SJCRH30 (cell line): ENCODE results near the gene SPG11. TPM values are rescaled to one million over a fixed set of nuclear protein-coding genes. Genes with fewer than 3 reads are reported as not detected.
"Not testable (repeated sequence)": the region's sequence is repeated elsewhere in the genome, so short reads cannot be mapped to it uniquely, and the experiment has no call there.

Experiments used
- DNase-seq, 2 experiments: peaks; one replicate each; pipeline ENCODE4 v3.0.0-alpha.2; 2015 to 2020
- H3K27ac ChIP-seq: fragments of 250-450 bp; sonication (Bioruptor Pico); 2 replicates; pipeline ENCODE4 v1.5.1; 2020; ENCODE audit warnings: mild to moderate bottlenecking, moderate library complexity
- H3K27me3 ChIP-seq: fragments of 250-450 bp; sonication (Bioruptor Pico); 2 replicates; pipeline ENCODE4 v1.5.1; 2020; ENCODE audit warnings: mild to moderate bottlenecking, moderate library complexity
- H3K36me3 ChIP-seq: fragments of 250-450 bp; sonication (Bioruptor Pico); 2 replicates; pipeline ENCODE4 v1.5.1; 2020; ENCODE audit warnings: mild to moderate bottlenecking, moderate library complexity
- H3K4me1 ChIP-seq: fragments of 250-450 bp; sonication (Bioruptor Pico); 2 replicates; pipeline ENCODE4 v1.5.1; 2020; ENCODE audit warnings: mild to moderate bottlenecking, moderate library complexity
- H3K4me3 ChIP-seq: fragments of 250-450 bp; sonication (Bioruptor Pico); 2 replicates; pipeline ENCODE4 v1.5.1; 2020; ENCODE audit warnings: mild to moderate bottlenecking, moderate library complexity
- H3K9me3 ChIP-seq: fragments of 250-450 bp; sonication (Bioruptor Pico); replicated peaks from 2 replicates; pipeline ENCODE4 v1.5.1; 2020; ENCODE audit warnings: mild to moderate bottlenecking, moderate library complexity
- total RNA-seq: library from RNA; depleted of rRNA; stranded (reverse); fragments of >200 nt; shearing (Covaris generic); gene quantifications from 2 replicates; pipeline ENCODE4 v1.2.3, GENCODE V29; 2014

Gene SPG11
- total RNA-seq, 1 experiment from 2014 or later = 41.2 TPM

DNA sequence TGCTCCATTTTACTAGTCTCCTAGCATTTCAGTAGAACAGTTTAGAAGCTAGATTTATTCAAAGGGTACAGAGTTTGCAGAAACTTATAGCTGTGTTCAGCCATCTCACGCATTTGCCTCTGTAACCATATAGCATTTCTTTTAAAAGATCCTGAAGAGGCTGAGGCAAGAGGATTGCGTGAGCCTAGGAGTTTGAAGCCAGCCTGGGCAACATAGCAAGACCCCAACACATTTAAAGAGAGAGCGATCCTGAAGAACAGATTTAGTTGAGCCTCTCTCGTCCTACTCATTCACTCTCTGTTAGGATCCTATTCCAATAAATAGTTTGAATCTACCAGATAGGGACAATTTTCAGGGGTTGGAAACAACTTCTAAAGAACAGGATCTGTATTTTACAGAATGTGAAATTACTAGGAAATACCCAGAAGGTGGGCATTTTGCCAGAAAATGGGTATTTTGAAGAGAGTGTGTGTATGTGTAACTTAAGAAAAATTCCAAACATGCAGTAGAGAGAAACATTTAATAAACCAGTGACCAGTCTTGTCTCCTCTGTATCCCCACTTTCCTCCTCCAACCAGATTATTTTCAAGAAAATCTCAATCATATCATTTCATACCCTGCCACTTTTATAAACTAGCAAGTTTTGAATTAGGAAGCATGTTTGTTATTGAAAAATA lies 122.0 kb downstream of the SPG11 start:
- DNase-seq = no peak
- Histone ChIP-seq H3K4me3 (no peak overlapping the region), H3K9me3 (no peaks in the 10 kb centered on the region), H3K27ac (no peak overlapping the region), H3K4me1 (peaks cover 4% of the 10 kb centered on the region; the same call in 1 of the 2 replicates), H3K27me3 (no peaks in the 10 kb centered on the region), H3K36me3 (peaks cover 39% of the 10 kb centered on the region)

DNA sequence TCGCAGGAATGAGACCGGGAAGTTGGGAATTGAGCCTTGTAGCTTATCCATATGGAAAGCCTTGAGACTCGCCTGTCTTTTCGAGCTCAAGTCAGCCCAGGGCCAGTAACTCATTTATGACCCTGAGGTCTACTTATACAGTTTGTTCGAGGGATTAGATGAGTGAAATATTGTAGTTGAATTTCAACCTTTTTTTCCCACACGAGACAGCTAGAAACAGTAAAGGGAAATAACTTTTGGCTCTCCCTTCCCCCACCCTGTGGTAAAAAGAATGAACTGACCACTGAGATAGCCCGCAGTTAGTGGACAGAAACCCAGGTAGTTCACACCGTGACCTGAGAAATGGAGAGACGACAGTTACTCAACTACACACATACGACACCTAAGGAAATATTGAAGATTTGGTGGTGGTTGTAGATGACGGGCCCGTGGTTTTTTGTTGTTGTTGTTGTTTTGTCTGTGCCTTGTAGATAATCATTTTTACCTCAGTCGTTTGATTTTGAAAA lies 125.7 kb downstream of the SPG11 start:
- Histone ChIP-seq H3K36me3 (peaks cover 30% of the 10 kb centered on the region), H3K27ac (peak overlapping the region; percentile 86), H3K4me1 (no peaks in the 10 kb centered on the region), H3K9me3 (no peaks in the 10 kb centered on the region), H3K4me3 (peak overlapping the region; percentile 99), H3K27me3 (no peaks in the 10 kb centered on the region)
- DNase-seq = peak; percentile 9 to 57

DNA sequence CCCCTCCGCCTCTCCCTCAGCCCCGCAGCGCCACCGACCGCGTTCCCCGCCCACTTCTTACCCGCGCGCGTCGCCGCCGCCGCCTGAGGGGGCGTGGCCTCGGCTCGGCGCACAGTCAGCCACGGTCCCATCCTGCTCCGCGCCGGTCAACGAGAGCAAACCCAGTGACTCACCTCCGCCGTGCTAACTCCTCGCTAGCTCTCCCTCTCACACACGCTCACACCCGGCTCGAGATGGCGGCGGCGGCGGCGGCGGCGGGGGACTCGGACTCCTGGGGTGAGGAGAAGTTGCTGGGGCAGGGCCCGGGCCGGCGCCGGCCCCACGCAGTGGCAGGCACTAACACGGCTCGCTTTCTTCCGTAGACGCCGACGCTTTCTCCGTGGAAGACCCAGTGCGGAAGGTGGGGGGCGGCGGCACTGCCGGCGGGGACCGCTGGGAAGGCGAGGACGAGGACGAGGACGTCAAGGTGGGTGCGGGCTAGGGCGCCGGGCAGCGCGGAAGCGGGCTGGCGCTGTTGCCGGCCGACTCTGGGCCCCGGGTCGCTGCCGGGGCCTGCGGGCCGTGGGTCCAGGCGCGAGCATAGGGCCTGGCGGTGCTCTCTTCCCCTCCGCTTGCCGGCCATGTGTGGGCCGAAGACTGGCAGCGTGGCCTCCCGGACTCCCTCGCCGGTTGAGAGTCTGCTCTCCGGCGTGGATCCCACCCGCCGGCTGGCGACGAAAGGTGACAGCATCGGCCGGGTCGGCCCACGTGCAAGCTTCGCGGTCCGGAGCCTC lies 126.3 kb downstream of the SPG11 start, which contains the start of gene EIF3J:
EIF3J (plus strand) TSS at position 186 of the 773 bp plus-strand sequence; CDS start at position 234, 48 bp downstream.
- Histone ChIP-seq H3K9me3 (no peaks in the 10 kb centered on the region), H3K27me3 (no peaks in the 10 kb centered on the region), H3K4me1 (no peaks in the 10 kb centered on the region), H3K27ac (peak within 1 kb of the TSS; percentile 86), H3K36me3 (peaks cover 26% of the 10 kb centered on the region), H3K4me3 (peak within 1 kb of the TSS; percentile 99)
- DNase-seq = peak; percentile 95 to 96

GRCh38 chr15:44536302-44536961 lies 127.0 kb downstream of the SPG11 start:
- H3K4me3 ChIP-seq = peak overlapping the region; percentile 99

DNA sequence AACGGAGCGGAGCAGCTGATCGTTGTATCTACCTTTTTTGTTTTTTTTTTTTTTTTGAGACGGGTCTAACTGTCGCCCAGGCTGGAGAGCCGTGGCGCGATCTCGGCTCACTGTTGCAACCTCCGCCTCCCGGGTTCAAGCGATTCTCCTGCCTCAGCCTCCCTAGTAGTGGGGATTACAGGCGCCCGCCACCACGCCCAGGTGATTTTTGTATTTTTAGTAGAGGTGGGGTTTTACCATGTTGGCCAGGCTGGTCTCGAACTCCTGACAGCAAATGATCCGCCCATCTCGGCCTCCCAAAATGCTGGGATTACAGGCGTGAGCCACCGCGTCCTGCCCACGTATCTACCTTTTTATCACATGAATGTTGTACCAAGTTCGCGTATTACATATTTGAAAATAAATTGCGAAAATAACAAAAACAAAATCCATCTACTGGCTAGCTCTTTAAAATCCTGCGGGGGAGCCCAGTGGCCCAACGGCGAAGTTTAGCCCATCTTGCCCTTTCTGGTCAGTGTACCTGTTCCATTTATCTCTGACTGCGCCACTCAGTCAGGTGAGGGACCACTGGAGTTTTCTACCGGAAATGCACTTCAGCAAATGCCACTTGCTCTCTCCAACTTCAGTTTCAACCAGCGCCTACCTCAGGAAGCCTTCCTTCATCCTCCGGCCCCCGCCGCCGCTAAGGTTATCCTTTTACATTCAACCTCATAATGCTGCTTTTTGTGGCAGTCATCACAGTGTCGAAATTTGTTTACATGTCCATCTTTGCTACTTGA lies 127.8 kb downstream of the SPG11 start:
- Histone ChIP-seq H3K27me3 (no peaks in the 10 kb centered on the region), H3K27ac (peak overlapping the region; percentile 86), H3K4me1 (no peaks in the 10 kb centered on the region), H3K36me3 (peaks cover 12% of the 10 kb centered on the region), H3K4me3 (peak overlapping the region; percentile 99), H3K9me3 (no peaks in the 10 kb centered on the region)
- DNase-seq = peak in 1 of 2 experiments; percentile 18

More at GRCh38 chr15:44536302-44536961, 127.0 kb downstream of the SPG11 start:
- Histone ChIP-seq H3K4me1 (no peaks in the 10 kb centered on the region), H3K9me3 (no peaks in the 10 kb centered on the region), H3K27ac (peak overlapping the region; percentile 86), H3K36me3 (peaks cover 19% of the 10 kb centered on the region), H3K27me3 (no peaks in the 10 kb centered on the region)
- peak; percentile 90 to 91 for DNase-seq

DNA sequence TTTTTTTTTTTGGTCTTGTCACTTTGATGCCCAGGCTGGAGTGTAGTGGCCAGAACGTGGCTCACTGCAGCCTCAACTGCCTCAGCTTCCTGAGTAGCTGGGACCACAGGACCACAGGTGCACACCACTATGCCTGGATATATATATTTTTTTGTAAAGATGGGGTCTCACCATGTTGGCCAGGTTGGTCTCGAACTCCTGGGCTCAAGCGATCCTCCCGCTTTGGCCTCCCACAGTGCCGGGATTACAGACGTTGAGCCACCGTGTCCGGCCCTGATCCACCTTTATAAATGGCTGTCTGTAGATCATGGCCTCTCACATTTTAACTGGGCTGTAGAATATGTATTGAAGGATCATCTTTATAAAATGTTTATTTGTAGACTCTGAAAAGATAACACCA lies 128.4 kb downstream of the SPG11 start:
- Histone ChIP-seq H3K36me3 (peaks cover 8% of the 10 kb centered on the region), H3K9me3 (no peaks in the 10 kb centered on the region), H3K4me1 (no peaks in the 10 kb centered on the region), H3K27me3 (no peaks in the 10 kb centered on the region), H3K27ac (no peak overlapping the region), H3K4me3 (no peak overlapping the region)
- no peak for DNase-seq

GRCh38 chr15:44532689-44533088 lies 130.8 kb downstream of the SPG11 start:
- no peak overlapping the region for H3K27ac ChIP-seq
- no peak overlapping the region for H3K4me3 ChIP-seq
- no peak for DNase-seq
- no peaks in the 10 kb centered on the region for H3K4me1 ChIP-seq
- H3K27me3 ChIP-seq = no peaks in the 10 kb centered on the region
- H3K9me3 ChIP-seq = no peaks in the 10 kb centered on the region
- H3K36me3 ChIP-seq = peaks cover 2% of the 10 kb centered on the region; the same call in 1 of the 2 replicates

DNA sequence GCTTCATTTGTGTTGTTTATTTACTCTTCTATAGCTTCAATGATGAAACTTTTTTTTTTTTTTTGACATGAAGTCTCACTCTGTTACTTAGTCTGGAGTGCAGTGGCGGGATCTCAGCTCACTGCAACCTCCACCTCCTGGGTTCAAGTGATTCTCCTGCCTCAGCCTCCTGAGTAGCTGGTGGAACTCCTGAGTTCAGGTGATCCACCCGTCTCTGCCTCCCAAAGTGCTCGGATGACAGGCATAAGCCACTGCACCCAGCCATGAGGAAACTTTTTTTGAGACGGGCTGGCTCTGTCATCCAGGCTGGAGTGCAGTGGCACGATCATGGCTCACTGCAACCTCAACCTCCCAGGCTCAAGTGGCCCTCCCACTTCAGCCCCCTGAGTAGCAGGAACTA lies 131.2 kb downstream of the SPG11 start:
- H3K27ac ChIP-seq, H3K36me3 ChIP-seq, H3K9me3 ChIP-seq: not testable (repeated sequence)

DNA sequence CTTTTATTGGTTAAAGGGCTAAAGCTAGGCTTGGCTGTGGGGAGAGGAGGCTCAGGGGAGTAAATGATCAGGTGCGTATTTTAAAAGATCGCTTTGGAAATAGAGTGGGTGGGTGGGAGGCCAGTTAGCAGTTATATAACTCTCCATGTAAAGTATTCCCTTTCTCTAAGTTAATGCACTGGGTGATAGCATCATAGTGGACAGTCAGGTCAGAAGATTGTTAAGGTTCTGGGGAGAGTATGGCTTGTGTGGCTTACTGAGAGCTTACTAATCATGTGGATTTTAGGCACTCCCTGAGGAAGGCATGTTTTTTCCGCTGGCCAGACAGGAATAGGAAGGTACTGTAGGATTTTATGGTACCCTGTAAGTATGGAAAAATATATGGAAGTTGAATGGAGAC lies 132.8 kb downstream of the SPG11 start:
- H3K4me3 ChIP-seq = no peak overlapping the region
- H3K9me3 ChIP-seq = no peaks in the 10 kb centered on the region
- no peak overlapping the region for H3K27ac ChIP-seq
- H3K4me1 ChIP-seq = no peaks in the 10 kb centered on the region
- DNase-seq = no peak
- H3K36me3 ChIP-seq = peaks cover 15% of the 10 kb centered on the region
- no peaks in the 10 kb centered on the region for H3K27me3 ChIP-seq

More for the DNA sequence above, 131.2 kb downstream of the SPG11 start:
- not testable (repeated sequence) for H3K27me3 ChIP-seq, H3K4me3 ChIP-seq, H3K4me1 ChIP-seq, DNase-seq

DNA sequence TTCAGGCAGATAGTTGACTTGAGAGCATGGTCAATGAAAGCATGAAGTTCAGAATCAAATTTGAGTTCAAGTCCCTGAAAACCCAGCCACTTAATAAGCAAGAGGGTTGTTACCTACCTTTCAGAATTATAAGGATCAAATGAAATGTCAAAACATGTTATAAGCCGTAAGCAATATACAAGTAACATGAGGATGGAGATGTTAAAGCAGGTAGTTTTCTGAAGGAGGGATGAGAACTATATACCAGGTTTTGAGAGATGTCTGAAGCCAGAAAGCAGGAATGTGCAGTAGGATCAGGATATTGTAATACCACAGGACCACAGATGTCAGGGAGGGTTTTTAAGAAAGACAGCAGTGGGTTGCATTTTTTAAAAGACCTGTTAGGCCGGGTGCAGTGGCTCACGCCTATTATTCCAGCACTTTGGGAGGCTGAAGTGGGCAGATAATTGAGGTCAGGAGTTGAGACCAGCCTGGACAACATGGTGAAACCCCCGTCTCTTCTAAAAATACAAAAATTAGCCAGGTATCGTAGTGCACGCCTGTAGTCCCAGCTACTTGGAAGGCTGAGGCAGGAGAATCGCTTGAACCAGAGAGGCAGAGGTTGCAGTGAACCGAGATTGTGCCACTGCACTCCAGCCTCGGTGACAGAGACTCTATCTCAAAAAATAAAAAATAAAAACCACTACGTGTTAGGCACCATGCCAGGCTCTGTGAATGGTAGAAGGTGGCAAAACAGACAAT lies 133.4 kb downstream of the SPG11 start:
- DNase-seq = no peak
- Histone ChIP-seq H3K4me1 (no peaks in the 10 kb centered on the region), H3K27me3 (no peaks in the 10 kb centered on the region), H3K9me3 (no peaks in the 10 kb centered on the region), H3K4me3 (no peak overlapping the region), H3K27ac (no peak overlapping the region), H3K36me3 (peaks cover 19% of the 10 kb centered on the region)

- Histone ChIP-seq H3K9me3 (no peaks in the 10 kb centered on the region), H3K4me3 (no peak overlapping the region), H3K27me3 (no peaks in the 10 kb centered on the region), H3K27ac (no peak overlapping the region), H3K36me3 (peaks cover 39% of the 10 kb centered on the region), H3K4me1 (no peaks in the 10 kb centered on the region)
- no peak for DNase-seq
Observed at GRCh38 chr15:44527241-44527640, 136.2 kb downstream of the SPG11 start.

- Histone ChIP-seq H3K27me3 (no peaks in the 10 kb centered on the region), H3K4me3 (no peak overlapping the region), H3K9me3 (no peaks in the 10 kb centered on the region), H3K4me1 (no peaks in the 10 kb centered on the region), H3K36me3 (peaks cover 52% of the 10 kb centered on the region), H3K27ac (no peak overlapping the region)
- DNase-seq = no peak
Observed at GRCh38 chr15:44525018-44525417, 138.4 kb downstream of the SPG11 start.

DNA sequence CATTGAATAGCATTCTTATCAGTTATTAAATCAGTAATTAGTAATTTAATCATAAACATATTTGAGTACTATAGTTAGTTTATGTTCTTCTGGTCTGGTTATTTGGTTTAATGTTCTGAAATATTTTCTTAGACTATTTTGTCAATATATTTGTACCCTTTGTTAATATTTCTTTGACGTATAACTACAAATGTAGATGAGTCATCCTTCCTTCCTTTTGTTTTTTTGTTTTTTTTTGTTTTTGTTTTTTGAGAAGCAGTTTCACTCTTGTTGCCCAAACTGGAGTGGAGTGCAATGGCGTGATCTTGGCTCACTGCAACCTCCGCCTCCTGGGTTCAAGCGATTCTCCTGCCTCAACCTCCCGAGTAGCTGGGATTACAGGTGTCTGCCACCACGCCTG lies 143.9 kb downstream of the SPG11 start:
- Histone ChIP-seq H3K9me3 (no peaks in the 10 kb centered on the region), H3K27ac (no peak overlapping the region), H3K4me1 (no peaks in the 10 kb centered on the region), H3K4me3 (no peak overlapping the region), H3K27me3 (no peaks in the 10 kb centered on the region), H3K36me3 (peaks cover 61% of the 10 kb centered on the region)
- DNase-seq = no peak

DNA sequence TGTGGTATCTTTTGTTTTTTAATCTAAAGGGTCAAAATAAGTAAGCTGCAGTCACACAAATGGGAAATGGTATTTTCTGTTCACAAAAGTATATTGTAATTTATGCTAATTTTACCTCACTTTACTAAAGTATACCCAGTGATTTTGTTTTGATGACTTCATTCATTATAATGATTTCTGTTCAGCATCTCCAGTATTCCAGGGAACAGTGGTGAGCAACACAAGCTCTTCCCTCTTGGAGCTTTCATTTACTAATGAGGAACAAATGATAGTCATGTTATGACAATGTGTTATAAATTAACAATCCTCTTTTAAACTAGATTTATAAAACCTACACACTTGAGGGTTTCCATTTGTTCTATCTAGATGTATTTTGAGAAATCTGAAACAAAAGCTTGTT lies 147.0 kb downstream of the SPG11 start:
- DNase-seq = no peak
- peaks cover 59% of the 10 kb centered on the region for H3K36me3 ChIP-seq
- no peaks in the 10 kb centered on the region for H3K9me3 ChIP-seq

More for the DNA sequence above, 147.0 kb downstream of the SPG11 start:
- H3K4me3 ChIP-seq = no peak overlapping the region
- H3K27ac ChIP-seq = no peak overlapping the region
- H3K27me3 ChIP-seq = no peaks in the 10 kb centered on the region
- H3K4me1 ChIP-seq = no peaks in the 10 kb centered on the region
